Stimulated activated naive CD4-positive, alpha-beta T cell treated with Interleukin-2 at 50 U/mL for 16 hours (primary cell): ENCODE measurements around the gene CARS2.
"Not testable (repeated sequence)": the region's sequence is repeated elsewhere in the genome, so short reads cannot be mapped to it uniquely, and the experiment has no call there.

Source experiments
- DNase-seq: peaks from one replicate; lab custom pipeline; 2025; lab: John Stamatoyannopoulos, UW

The CARS2 gene

GRCh38 chr13:110706570-110707372, 855 bp upstream of the CARS2 start:
- DNase-seq, result no peak

GRCh38 chr13:110705356-110705825, 525 bp downstream of the CARS2 start:
- DNase-seq, result no peak

DNA sequence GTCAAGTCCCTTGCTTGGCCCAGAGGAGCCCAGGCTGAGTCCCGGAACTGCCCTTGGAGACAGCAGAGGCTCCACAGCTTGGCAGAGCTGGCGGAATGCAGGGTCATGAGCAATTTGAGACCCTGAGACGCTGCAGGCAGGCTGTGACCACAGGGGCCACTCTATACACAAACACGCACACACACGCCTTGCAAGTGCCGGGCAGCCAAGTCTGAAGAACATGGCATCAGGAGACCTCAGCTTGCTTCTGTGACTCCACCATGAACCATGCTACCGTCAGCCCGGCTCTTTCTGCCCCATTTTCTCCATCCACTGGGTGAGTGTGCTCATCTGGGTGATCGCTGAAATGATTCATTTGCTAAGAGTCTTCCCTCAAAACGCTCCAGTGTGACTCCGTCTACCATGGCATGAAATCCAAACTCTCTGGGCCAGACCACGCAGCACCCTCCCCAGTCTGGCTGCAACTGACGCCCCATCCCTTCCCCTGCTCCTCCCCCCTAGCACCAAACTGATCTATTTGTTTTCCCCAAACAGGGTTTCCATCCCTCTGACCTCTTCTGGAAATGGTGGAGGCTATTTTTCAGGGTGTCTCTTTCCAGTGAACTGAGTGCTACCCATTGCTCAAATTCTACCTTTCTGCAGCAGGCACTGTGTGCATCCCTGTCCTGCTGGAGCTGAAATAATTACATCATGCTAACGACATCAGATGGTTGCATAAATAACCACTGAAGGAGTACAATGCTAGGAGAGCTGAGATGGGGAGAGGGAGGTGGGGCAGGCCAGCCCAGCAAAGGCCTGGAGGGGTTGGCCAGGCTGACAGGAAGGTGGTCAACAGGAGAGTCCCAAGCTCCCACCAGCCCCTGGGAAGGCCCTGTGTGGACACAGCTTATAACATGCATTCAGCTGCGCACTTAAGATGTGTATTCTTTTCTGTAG, 3.1 kb downstream of the CARS2 start:
- no peak for DNase-seq

- DNase-seq, result no peak
Measured at GRCh38 chr13:110702089-110702488, 3.8 kb downstream of the CARS2 start.

DNA sequence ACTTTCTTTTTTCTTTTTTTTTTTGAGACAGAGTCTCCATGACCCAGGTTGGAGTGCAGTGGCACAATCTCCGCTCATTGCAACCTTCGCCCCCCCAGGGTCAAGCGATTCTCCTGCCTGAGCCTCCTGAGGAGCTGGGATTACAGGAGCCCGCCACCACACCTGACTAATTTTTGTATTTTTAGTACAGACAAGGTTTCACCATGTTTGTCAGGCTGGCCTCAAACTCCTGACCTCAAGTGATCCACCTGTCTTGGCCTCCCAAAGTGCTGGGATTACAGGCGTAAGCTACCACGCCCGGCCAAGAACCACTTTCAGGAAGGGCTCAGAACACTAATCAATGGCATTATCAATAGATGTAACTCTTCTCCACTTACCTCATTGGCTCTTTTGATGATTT, 4.9 kb downstream of the CARS2 start:
- not testable (repeated sequence) for DNase-seq

GRCh38 chr13:110700641-110701040, 5.3 kb downstream of the CARS2 start:
- DNase-seq, result no peak

GRCh38 chr13:110700186-110700585, 5.7 kb downstream of the CARS2 start:
- DNase-seq, result no peak

DNA sequence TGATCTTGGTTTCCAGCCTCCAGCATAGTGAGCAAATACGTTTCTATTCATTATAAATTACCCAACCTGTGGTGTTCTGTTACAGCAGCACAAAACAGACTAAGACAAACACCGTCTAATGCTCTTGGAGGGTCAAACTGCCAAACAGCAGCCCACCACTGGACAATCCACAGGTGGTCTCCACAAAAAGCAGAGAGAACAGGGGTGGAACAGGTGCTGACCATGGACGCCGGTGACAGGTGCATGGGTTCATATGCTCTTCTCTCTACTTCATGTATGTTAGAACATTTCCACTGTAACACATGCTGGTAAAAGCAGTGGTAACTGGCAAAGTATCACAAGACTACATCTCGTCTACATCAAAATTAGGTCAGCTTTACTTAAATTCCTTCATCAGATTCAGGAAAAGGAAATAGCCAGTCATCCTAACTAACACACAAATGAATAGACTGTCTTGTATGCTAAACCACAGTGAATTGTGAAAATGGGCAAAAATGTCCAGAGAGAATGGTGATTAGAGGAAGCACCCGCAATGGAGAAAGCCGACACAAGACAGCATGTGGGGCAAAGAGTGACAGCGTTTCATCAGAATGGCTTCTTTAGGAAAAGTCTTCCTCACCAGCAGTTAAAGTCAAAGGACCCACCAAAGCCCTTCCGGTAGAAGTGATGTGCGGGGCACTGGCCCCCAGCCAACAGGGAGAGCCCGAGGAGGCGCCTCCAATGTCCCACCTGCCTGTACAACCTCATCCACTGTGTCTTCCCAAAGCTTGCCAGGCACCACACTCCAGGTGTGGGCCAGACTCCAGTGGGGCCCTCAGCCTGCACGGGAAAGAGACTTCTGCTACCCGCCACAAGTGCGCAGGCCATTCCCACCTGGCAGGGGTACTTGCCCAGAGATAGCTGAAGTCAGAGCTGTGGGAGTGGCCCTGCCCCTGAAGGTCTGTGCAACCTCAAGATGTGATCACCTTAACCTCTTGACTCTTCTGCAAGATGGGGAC, 6.5 kb downstream of the CARS2 start:
- DNase-seq, result no peak

DNA sequence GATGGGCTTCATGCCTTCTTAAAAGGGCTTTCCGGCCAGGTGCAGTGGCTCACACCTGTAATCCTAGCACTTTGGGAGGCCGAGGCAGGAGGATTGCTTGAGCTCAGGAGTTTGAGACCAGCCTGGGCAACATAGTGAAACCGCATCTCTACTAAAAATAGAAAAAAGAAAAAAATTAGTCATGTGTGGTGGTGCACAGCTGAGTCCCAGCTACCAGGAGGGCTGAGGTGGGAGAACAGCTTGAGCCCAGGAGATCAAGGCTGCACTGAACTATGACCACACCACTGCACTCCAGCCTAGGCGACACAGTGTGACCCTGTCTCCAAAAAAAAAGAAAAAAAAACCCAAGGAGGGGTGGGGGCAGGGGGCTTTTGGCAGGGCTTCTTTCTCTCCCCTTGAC, 7.2 kb downstream of the CARS2 start:
- DNase-seq, result no peak

DNA sequence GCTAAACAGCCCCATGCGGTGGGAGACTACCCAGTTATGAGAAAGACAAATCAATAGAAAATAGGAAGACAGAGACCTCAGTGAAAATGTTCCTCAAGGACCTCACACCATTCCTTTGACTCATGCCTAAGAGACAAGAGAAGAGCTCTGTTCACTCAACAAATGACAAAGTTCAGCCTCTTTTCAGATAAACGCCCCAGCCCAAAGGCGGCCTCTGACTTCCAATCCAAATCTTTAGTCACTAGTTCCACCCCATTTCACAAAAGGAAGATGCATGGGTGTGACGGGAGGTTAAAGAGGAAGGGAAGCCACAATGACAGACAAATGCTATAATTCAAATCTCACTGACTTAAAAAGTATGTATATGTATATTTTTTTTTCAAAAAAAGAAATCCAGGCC, 8.1 kb downstream of the CARS2 start:
- no peak for DNase-seq

DNA sequence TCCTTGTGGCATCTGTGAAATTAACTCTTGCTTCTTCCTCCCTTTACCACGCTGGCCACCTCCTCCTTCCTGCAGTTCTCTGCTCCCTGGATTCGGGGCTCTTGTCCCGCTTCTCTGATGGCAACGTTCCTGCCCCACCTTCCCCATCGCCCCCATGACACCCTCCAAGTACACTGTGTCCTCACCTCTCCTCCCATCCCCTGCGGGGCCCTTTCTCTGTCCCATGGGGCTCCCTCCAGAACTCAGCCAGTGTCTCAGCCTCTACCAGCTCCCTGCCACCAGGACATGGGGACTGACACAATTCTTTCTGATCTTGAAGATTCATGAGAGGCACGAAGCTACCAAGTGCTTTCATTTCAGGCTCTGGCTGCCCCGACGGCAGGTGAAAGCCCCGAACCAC, 9.1 kb downstream of the CARS2 start:
- no peak for DNase-seq

DNA sequence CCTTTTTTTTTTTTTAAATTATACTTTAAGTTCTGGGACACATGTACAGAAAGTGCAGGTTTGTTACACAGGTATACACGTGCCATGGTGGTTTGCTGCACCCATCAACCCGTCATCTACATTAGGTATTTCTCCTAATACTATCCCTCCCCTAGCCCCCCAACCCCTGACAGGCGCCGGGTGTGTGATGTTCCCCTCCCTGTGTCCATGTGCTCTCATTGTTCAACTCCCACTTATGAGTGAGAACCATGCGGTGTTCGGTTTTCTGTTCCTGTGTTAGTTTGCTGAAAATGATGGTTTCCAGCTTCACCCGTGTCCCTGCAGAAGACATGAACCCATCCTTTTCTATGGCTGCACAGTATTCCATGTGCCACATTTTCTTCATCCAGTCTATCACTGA, 10.1 kb downstream of the CARS2 start:
- DNase-seq, result not testable (repeated sequence)

DNA sequence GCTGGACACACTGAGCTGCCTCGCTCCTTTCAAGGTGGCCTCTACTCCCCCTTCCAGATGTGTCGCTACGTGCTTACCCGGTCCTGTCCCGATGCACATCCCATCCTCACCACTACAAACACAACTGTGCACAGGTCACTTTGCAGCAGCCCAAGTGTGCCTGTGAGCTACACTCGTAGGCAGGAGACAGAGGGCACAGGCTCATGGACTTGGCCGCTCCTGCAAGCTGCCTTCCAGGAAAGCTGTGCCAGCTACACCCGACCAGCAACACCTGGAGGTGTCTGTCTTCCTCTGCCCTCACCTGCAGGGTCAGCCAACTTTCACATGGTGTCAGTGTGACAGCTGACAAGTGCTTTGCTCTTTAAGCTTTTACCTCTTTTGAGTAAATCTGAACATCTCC, 15.4 kb downstream of the CARS2 start:
- DNase-seq, result no peak

DNA sequence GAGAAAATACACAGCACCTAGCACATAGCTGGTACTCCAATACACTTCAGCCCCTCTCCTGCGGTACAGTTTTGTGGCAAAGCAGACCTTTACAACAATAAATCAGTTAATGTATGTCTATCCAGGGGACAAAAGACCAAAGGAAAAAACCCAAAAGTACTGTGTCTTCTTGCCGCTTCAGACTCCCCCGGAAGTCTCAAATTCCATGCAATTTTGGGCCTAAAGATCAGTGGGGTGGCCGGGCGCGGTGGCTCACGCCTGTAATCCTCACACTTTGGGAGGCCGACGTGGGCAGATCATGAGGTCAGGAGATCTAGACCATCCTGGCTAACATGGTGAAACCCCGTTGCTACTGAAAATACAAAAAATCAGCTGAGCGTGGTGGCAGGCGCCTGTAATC, 16.2 kb downstream of the CARS2 start:
- no peak for DNase-seq

DNA sequence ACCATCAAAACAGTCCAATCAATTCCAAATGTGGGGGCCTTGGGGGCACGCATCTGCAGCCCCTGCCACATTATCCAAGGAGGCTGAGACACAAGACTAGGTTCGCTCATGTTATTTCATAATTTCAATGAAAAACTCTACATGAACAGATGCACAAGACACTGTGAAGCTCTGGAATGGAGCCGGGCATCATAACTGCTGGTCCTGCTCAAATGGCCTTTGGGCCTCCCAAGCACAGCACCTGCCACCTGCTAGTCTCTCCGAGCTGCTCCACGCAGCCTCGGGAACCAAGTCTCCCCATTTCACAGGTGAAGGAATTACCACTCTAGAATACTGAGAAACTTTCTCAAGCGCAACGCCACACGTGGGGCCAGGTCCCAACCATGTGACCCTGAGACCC, 16.9 kb downstream of the CARS2 start:
- DNase-seq, result no peak

- no peak for DNase-seq
Measured at GRCh38 chr13:110687736-110688135, 18.2 kb downstream of the CARS2 start.

DNA sequence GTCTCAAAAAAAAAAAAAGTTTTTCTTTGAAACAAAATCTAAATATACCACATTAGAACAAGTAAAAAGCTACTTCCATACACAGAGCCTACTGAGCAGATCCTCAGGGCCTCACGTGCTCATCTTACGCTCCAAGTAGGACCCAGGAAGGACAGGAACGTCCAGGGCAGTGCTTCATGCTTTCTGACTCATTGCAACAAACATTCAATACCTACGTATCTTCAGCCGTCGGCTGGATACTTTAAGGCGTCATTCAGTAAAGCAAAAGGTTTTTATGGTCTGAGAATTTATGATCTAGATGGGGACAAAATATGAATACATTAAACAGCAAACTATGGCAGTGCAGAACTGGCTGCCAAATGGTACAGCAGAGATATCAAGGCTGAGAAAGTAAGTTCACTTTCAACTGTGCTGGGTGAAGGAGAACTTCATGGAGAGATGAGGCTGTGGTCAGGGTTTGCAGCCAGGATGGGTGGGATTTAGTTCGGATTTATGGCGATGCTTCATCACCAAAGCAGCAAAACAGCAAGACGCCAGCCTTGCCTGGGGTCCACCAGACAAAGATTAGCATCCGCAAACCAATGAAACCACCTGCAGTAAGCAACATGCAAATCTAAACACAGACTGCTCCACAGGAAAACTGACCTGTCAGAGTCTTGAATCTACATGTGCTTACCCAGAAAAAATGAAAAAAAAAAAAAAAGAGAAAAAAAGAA, 20.5 kb downstream of the CARS2 start:
- no peak for DNase-seq

DNA sequence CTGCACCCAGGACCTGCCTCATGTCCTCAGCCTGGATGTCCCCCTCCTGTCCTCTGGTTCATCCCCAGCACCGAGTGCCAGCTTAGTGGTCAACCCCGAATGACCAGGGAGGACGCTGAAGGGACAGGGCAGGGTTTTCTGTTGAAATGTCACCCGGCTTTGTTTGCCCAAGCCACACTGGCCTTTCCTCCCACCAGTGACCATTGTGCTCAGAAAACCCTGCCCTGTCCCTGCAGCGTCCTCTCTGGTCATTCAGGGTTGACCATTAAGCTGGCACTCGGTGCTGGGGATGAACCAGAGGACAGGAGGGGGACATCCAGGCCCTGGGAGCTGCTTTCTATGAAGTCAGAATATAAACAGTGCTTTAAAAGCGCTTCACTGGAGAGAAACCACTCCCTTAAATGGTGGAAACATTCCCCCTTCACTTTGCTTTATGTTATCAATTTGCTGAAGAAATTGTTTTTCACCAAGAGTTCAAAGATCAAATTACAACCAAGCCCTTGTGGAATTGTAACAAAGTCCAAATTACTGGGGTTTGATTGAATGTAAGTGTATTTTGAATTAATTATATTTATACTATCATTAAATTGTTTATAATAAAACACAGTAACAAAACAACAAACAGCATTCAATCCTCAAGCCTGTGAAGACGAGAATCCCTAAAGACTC, 21.4 kb downstream of the CARS2 start:
- DNase-seq, result no peak

- no peak for DNase-seq
Measured at GRCh38 chr13:110683921-110684320, 22.0 kb downstream of the CARS2 start.

DNA sequence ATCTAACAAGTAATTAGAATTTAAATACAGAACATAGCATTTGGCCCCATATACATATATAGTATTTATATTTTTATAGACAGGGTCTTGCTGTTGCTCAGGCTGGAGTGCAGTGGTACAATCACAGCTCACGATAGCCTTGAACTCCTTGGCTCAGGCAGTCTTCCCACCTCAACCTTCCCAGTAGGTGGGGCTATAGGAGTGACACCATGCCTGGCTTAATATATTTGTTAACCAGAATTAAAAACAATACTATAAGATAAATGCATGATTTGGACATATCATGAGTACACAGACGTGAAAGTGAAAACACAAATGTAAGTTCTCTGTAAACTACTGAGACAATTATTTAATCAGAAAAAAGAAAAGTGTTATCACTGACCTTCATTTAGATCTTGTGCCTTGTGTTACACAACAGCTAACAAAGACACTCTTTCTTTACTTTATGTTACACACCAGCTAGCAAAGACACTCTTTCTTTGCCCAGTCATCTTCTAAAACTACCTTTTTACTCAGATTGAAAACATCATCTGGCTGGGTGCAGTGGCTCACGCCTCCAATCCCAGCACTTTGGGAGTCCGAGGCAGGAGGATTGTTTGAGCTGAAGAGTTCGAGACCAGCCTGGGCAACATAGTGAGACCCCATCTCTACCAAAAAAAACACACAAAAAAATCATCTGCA, 22.6 kb downstream of the CARS2 start:
- no peak for DNase-seq
